Prostate gland (tissue), 2 donors: ENCODE measurements around the gene REEP6.

Experiments used
- POLR2A ChIP-seq: fragments of 450-650 bp; IDR thresholded peaks from one replicate; pipeline ENCODE4 v1.6.1; 2016; ENCODE audit warnings: antibody characterized with exemption, mild to moderate bottlenecking
- POLR2AphosphoS5 ChIP-seq: sonication (generic); formaldehyde crosslinking; IDR thresholded peaks from one replicate; pipeline ENCODE4 v1.6.1; 2017; ENCODE audit warnings: antibody characterized with exemption
- TF ChIP-seq, protein P1 (sequence below), 4 experiments: fragments of 200-600 bp in 2 of 4; fragments of 450-650 bp in 2 of 4; sonication (generic) in 2 of 4; IDR thresholded peaks; 1 replicate in 3 of 4; 2 replicates in 1 of 4; pipeline ENCODE4 v1.5.1; 2016 to 2019; ENCODE audit warnings: antibody characterized with exemption in 4 of 4, mild to moderate bottlenecking in 2 of 4, moderate library complexity in 2 of 4

GRCh38 chr19:1467215-1467489 is 23.8 kb upstream of the REEP6 start:
- TF ChIP-seq POLR2AphosphoS5: no peak
- no peak for TF ChIP-seq POLR2A
- TF ChIP-seq, protein P1, sequence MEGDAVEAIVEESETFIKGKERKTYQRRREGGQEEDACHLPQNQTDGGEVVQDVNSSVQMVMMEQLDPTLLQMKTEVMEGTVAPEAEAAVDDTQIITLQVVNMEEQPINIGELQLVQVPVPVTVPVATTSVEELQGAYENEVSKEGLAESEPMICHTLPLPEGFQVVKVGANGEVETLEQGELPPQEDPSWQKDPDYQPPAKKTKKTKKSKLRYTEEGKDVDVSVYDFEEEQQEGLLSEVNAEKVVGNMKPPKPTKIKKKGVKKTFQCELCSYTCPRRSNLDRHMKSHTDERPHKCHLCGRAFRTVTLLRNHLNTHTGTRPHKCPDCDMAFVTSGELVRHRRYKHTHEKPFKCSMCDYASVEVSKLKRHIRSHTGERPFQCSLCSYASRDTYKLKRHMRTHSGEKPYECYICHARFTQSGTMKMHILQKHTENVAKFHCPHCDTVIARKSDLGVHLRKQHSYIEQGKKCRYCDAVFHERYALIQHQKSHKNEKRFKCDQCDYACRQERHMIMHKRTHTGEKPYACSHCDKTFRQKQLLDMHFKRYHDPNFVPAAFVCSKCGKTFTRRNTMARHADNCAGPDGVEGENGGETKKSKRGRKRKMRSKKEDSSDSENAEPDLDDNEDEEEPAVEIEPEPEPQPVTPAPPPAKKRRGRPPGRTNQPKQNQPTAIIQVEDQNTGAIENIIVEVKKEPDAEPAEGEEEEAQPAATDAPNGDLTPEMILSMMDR (IDR thresholded peaks at IDR 0.05): no peak
